ENCODE data around the gene UBE2R2.

DNA sequence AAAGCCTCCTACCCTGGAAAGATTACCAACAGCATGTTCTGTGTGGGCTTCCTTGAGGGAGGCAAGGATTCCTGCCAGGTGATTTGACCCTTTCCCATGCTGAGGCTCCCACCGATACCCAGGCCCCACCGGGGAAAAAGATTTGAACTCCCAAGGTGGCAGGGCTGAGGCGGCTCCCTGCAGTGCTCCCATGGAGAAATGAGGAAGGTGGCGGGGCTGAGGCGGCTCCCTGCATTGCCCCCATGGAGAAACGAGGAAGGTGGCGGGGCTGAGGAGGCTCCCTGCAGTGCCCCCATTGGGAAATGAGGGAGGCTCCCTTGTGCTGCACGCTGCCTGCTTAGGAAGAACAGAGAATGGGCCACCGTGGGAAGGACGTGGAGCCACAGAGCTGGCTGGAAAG, 18.4 kb upstream of the UBE2R2 start:
- TF ChIP-seq, protein P1, sequence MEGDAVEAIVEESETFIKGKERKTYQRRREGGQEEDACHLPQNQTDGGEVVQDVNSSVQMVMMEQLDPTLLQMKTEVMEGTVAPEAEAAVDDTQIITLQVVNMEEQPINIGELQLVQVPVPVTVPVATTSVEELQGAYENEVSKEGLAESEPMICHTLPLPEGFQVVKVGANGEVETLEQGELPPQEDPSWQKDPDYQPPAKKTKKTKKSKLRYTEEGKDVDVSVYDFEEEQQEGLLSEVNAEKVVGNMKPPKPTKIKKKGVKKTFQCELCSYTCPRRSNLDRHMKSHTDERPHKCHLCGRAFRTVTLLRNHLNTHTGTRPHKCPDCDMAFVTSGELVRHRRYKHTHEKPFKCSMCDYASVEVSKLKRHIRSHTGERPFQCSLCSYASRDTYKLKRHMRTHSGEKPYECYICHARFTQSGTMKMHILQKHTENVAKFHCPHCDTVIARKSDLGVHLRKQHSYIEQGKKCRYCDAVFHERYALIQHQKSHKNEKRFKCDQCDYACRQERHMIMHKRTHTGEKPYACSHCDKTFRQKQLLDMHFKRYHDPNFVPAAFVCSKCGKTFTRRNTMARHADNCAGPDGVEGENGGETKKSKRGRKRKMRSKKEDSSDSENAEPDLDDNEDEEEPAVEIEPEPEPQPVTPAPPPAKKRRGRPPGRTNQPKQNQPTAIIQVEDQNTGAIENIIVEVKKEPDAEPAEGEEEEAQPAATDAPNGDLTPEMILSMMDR (IDR thresholded peaks at IDR 0.05), result no peak
- no peak for TF ChIP-seq POLR2A (IDR thresholded peaks at IDR 0.05)

All from upper lobe of left lung (tissue), 4 donors.